ENCODE measurements around the gene NKAIN2. TPM values are rescaled to one million over a fixed set of nuclear protein-coding genes. Genes with fewer than 3 reads are reported as not detected.

The NKAIN2 gene
- total and polyA plus RNA-seq, 9 of the 15 experiments (the other 6 are each of a cell fraction or from before 2014, with no cell fraction given): not detected

- TF ChIP-seq NFE2L1 (tag; IDR thresholded peaks at IDR 0.05; ENCODE audit: borderline replicate concordance, low read depth) (no peak), FOS (IDR thresholded peaks at IDR 0.05; ENCODE audit: extremely low read depth, insufficient read length) (no peak), KLF6 (CRISPR knock-in tag; IDR thresholded peaks at IDR 0.05; ENCODE audit: borderline replicate concordance) (no peak), PHTF2 (CRISPR knock-in tag; IDR thresholded peaks at IDR 0.05) (no peak), THRA (IDR thresholded peaks at IDR 0.05) (no peak), PHB2 (IDR thresholded peaks at IDR 0.05; ENCODE audit: low read depth) (no peak), ZNF239 (CRISPR knock-in tag; IDR thresholded peaks at IDR 0.05) (no peak)
Measured at GRCh38 chr6:124748778-124749177, 945.1 kb downstream of the NKAIN2 start (continued).

- Histone ChIP-seq H2AFZ (ENCODE audit: low read depth, low read length) (no peak overlapping the region), H4K20me1 (replicated peaks; ENCODE audit: control insufficient read depth, insufficient read depth, low read length) (no peaks in the 10 kb centered on the region), H3K9me1 (ENCODE audit: control insufficient read depth, insufficient read depth, low read length) (no peaks in the 10 kb centered on the region), H3K9ac (ENCODE audit: insufficient read depth in 1 of 2, low read depth in 2 of 2, low read length in 2 of 2) (no peak overlapping the region), H3K36me3 (ENCODE audit: control insufficient read depth, insufficient read depth, low read length) (no peaks in the 10 kb centered on the region), H3K9me3 (replicated peaks; ENCODE audit: control insufficient read depth, insufficient read depth, low read depth, low read length) (no peaks in the 10 kb centered on the region), H3K4me1 (replicated peaks in 1 of 2; ENCODE audit: control insufficient read depth in 2 of 2, insufficient read depth in 2 of 2, low read length in 2 of 2) (no peaks in the 10 kb centered on the region), H3K79me2 (ENCODE audit: control insufficient read depth, insufficient read depth, low read length) (no peaks in the 10 kb centered on the region), H3K4me2 (ENCODE audit: insufficient read depth, low read length) (no peak overlapping the region), H3K27me3 (ENCODE audit: control insufficient read depth in 2 of 2, insufficient read depth in 2 of 2, low read length in 2 of 2) (no peaks in the 10 kb centered on the region), H3K27ac (ENCODE audit: extremely low read depth, low read depth, low read length) (no peak overlapping the region), H3K4me3 (no peak overlapping the region)
- no TSS peak for BruUV-seq (replicated peaks)
- FAIRE-seq: no peak
- no peak for ATAC-seq
- intact Hi-C loops (cut with micrococcal nuclease) (no loop called here), in situ Hi-C loops (cut with MboI) (no loop called here)
- POLR2A ChIA-PET: no interaction called here
- CTCF ChIA-PET (ENCODE audit: low intra/inter-chr PET ratio): no interaction called here
- DNase-seq (ENCODE audit: extremely low read depth in 1 of 4, low spot score in 3 of 4): no peak
- 0% methylated on average over 1 of the region's 1 CpG for WGBS (ENCODE audit: insufficient coverage, low coverage, missing lambda C conversion rate)
- TF ChIP-seq HCFC1 (IDR thresholded peaks at IDR 0.05; ENCODE audit: low read depth, low read length) (no peak), STAT5A (IDR thresholded peaks at IDR 0.05; ENCODE audit: borderline replicate concordance, low read length) (no peak), PYGO2 (tag; IDR thresholded peaks at IDR 0.05) (no peak), AFF4 (CRISPR knock-in tag; IDR thresholded peaks at IDR 0.05) (no peak), GMEB1 (CRISPR knock-in tag; IDR thresholded peaks at IDR 0.05) (no peak), IRF1 (CRISPR knock-in tag; IDR thresholded peaks at IDR 0.05; ENCODE audit: borderline replicate concordance) (no peak), ELF1 (tag; IDR thresholded peaks at IDR 0.05) (no peak)
Measured at GRCh38 chr6:124753001-124753400, 949.3 kb downstream of the NKAIN2 start.
